Glomerular endothelial cell (primary cell): ENCODE measurements around the gene MYADM. TPM values are rescaled to one million over a fixed set of nuclear protein-coding genes. Genes with fewer than 3 reads are reported as not detected.

ENCODE experiments used
- DNase-seq: peaks from one replicate; pipeline ENCODE4 v3.0.0-alpha.2; 2011; ENCODE audit warnings: low read depth, low spot score; ENCODE audit errors: extremely low read depth
- total RNA-seq: library from RNA; depleted of rRNA; stranded (reverse); fragments of >200 nt; gene quantifications from 2 replicates; pipeline ENCODE4 v1.2.3, GENCODE V29; 2015

MYADM gene
- total RNA-seq, 1 donor from 2014 or later: 174 TPM

GRCh38 chr19:53908935-53909415 lies 41.3 kb downstream of the MYADM start, which contains the start of gene CACNG7:
CACNG7 (plus strand) TSS chr19:53909278; CDS start chr19:53912832, 3,554 bp downstream.
- no peak for DNase-seq

GRCh38 chr19:53909471-53910169 lies 41.9 kb downstream of the MYADM start:
- no peak for DNase-seq

GRCh38 chr19:53910170-53910518 lies 42.5 kb downstream of the MYADM start:
- DNase-seq: no peak

GRCh38 chr19:53912653-53913052 lies 45.0 kb downstream of the MYADM start:
- DNase-seq: no peak

GRCh38 chr19:53915000-53915399 lies 47.3 kb downstream of the MYADM start:
- no peak for DNase-seq

GRCh38 chr19:53916004-53916403 lies 48.3 kb downstream of the MYADM start:
- no peak for DNase-seq

GRCh38 chr19:53917356-53917755 lies 49.7 kb downstream of the MYADM start:
- no peak for DNase-seq

Other genes starting within 250 kb of the MYADM start
- not detected in 2 replicates for gene DPRX, start 235.9 kb upstream of the MYADM start, total RNA-seq
- gene NLRP12, start 43.6 kb upstream of the MYADM start, total RNA-seq: 1.1 and 2.6 TPM in 2 replicates
- 0.06 TPM in 1 of 2 replicates, not detected in the other for gene PRKCG, start 14.3 kb downstream of the MYADM start, total RNA-seq
- gene CACNG7, start 41.4 kb downstream of the MYADM start, total RNA-seq: 1.9 and 2.2 TPM in 2 replicates
- gene CACNG8, start 95.1 kb downstream of the MYADM start, total RNA-seq: 1.3 and 2.1 TPM in 2 replicates
- 2.2 and 3.0 TPM in 2 replicates for gene CACNG6, start 123.8 kb downstream of the MYADM start, total RNA-seq
- gene VSTM1, start 196.0 kb downstream of the MYADM start, total RNA-seq: not detected in 2 replicates
- not detected in 2 replicates for gene TARM1, start 213.5 kb downstream of the MYADM start, total RNA-seq
- gene OSCAR, start 232.9 kb downstream of the MYADM start, total RNA-seq: not detected in 2 replicates
- gene NDUFA3, start 235.0 kb downstream of the MYADM start, total RNA-seq: 11.7 and 26.2 TPM in 2 replicates
- 58.5 and 63.2 TPM in 2 replicates for gene TFPT, start 247.8 kb downstream of the MYADM start, total RNA-seq
- gene PRPF31, start 247.9 kb downstream of the MYADM start, total RNA-seq: 57.8 and 66.7 TPM in 2 replicates